Measurements from ENCODE around the gene ZNF688. TPM values are rescaled to one million over a fixed set of nuclear protein-coding genes. Genes with fewer than 3 reads are reported as not detected.

Gene ZNF688
- total RNA-seq, 1 experiment from 2014 or later, result 3.6 TPM

DNA sequence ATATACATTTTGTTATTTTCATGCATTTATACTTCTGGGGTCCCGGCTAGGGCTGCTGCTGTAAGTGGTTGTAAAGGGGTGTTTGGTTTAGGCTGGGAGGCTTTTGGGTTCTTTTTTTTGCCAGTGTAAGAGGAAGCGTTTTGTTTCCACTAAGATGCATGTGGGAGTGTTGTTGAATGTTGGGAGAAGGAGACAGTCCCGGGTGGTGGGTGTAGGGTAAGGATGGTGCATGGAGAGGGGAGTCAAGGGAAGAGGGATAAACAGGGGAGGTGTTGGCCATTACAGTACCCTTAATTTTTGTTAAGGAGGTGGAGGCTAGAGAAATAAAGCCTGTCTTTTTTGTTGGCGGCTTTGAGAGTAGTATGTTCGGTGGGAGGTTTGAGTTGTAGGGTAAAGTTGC lies 28.4 kb downstream of the ZNF688 start:
- Histone ChIP-seq H3K4me3 (replicated peaks in 1 of 2; ENCODE audit: low read depth in 1 of 2, low read length in 2 of 2) (no peak overlapping the region), H4K20me1 (ENCODE audit: insufficient read depth) (no peaks in the 10 kb centered on the region), H3K9me3 (ENCODE audit: control insufficient read depth in 1 of 2, insufficient read depth in 1 of 2, low read depth in 1 of 2, low read length in 2 of 2) (no peaks in the 10 kb centered on the region), H2AFZ (ENCODE audit: low read depth, low read length, poor library complexity, severe bottlenecking) (no peak overlapping the region), H3K27me3 (ENCODE audit: insufficient read depth, low read length) (no peaks in the 10 kb centered on the region), H3K9me2 (ENCODE audit: insufficient read depth) (no peaks in the 10 kb centered on the region), H3K36me3 (ENCODE audit: control insufficient read depth in 1 of 2, insufficient read depth in 2 of 2, low read length in 2 of 2) (no peaks in the 10 kb centered on the region), H3K79me2 (ENCODE audit: insufficient read depth, low read length) (no peaks in the 10 kb centered on the region), H3K9ac (ENCODE audit: low read length) (no peak overlapping the region), H3K4me1 (ENCODE audit: control insufficient read depth in 1 of 2, insufficient read depth in 2 of 2, low read length in 2 of 2) (peaks cover 0 to 13% of the 10 kb centered on the region in 2 experiments; a peak in 2 of 4 replicates), H3K27ac (ENCODE audit: low read depth, low read length) (no peak overlapping the region), H3K4me2 (ENCODE audit: low read length) (no peak overlapping the region)
- TF ChIP-seq SRF (IDR thresholded peaks at IDR 0.05; ENCODE audit: low read depth) (no peak), CEBPB (IDR thresholded peaks at IDR 0.05; ENCODE audit: low read depth) (no peak), JUND (IDR thresholded peaks at IDR 0.05) (no peak), ZFX (IDR thresholded peaks at IDR 0.05) (no peak)
- TF ChIP-seq, protein P1, sequence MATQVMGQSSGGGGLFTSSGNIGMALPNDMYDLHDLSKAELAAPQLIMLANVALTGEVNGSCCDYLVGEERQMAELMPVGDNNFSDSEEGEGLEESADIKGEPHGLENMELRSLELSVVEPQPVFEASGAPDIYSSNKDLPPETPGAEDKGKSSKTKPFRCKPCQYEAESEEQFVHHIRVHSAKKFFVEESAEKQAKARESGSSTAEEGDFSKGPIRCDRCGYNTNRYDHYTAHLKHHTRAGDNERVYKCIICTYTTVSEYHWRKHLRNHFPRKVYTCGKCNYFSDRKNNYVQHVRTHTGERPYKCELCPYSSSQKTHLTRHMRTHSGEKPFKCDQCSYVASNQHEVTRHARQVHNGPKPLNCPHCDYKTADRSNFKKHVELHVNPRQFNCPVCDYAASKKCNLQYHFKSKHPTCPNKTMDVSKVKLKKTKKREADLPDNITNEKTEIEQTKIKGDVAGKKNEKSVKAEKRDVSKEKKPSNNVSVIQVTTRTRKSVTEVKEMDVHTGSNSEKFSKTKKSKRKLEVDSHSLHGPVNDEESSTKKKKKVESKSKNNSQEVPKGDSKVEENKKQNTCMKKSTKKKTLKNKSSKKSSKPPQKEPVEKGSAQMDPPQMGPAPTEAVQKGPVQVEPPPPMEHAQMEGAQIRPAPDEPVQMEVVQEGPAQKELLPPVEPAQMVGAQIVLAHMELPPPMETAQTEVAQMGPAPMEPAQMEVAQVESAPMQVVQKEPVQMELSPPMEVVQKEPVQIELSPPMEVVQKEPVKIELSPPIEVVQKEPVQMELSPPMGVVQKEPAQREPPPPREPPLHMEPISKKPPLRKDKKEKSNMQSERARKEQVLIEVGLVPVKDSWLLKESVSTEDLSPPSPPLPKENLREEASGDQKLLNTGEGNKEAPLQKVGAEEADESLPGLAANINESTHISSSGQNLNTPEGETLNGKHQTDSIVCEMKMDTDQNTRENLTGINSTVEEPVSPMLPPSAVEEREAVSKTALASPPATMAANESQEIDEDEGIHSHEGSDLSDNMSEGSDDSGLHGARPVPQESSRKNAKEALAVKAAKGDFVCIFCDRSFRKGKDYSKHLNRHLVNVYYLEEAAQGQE (IDR thresholded peaks at IDR 0.05; ENCODE audit: low read depth), result no peak
- TF ChIP-seq, protein P2, sequence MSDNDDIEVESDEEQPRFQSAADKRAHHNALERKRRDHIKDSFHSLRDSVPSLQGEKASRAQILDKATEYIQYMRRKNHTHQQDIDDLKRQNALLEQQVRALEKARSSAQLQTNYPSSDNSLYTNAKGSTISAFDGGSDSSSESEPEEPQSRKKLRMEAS (IDR thresholded peaks at IDR 0.05), result no peak
- POLR2A ChIA-PET, result no interaction called here
- intact Hi-C loops (cut with micrococcal nuclease), result no loop called here
- CTCF ChIA-PET, result no interaction called here
- no TSS peak for BruUV-seq (replicated peaks)
- RAD21 ChIA-PET (ENCODE audit: low non-redundant PET in 1 of 2, low total read pairs in 2 of 2, uncharacterized antibody in 2 of 2, unreplicated experiment in 2 of 2), result no interaction called here
- ATAC-seq (no peak), DNase-seq (ENCODE audit: low read depth, low spot score) (no peak)

Measured in HCT116 (cell line).